Measurements from ENCODE around the gene GBF1.
"Not testable (repeated sequence)": the region's sequence is repeated elsewhere in the genome, so short reads cannot be mapped to it uniquely, and the experiment has no call there.

Gene GBF1

GRCh38 chr10:102233997-102234396 lies 11.3 kb upstream of the GBF1 start:
- no peak for DNase-seq (ENCODE audit: low read depth in 2 of 2)

- no peak for DNase-seq (ENCODE audit: low read depth in 2 of 2)
Observed at GRCh38 chr10:102234888-102235597, 10.3 kb upstream of the GBF1 start.

- no peak for DNase-seq (ENCODE audit: low read depth in 2 of 2)
Observed at GRCh38 chr10:102235598-102235920, 9.8 kb upstream of the GBF1 start.

- no peak for DNase-seq (ENCODE audit: low read depth in 2 of 2)
Observed at GRCh38 chr10:102236006-102236405, 9.3 kb upstream of the GBF1 start.

- no peak for DNase-seq (ENCODE audit: low read depth in 2 of 2)
Observed at GRCh38 chr10:102237711-102238252, 7.5 kb upstream of the GBF1 start.

- no peak for DNase-seq (ENCODE audit: low read depth in 2 of 2)
Observed at GRCh38 chr10:102240467-102241031, 4.8 kb upstream of the GBF1 start.

GRCh38 chr10:102241032-102241443 lies 4.3 kb upstream of the GBF1 start:
- no peak for DNase-seq (ENCODE audit: low read depth in 2 of 2)

- peak; percentile 83 to 89 for DNase-seq (ENCODE audit: low read depth in 2 of 2)
Observed at GRCh38 chr10:102241444-102242117, 3.8 kb upstream of the GBF1 start, which contains the start of gene PITX3. PITX3 (minus strand) TSS chr10:102241512; CDS start chr10:102232080, 9,432 bp downstream.

- DNase-seq (ENCODE audit: low read depth in 2 of 2): no peak
Observed at GRCh38 chr10:102242118-102242485, 3.2 kb upstream of the GBF1 start.

GRCh38 chr10:102243309-102243708 lies 2.0 kb upstream of the GBF1 start:
- no peak for DNase-seq (ENCODE audit: low read depth in 2 of 2)

GRCh38 chr10:102245932-102246251 lies 560 bp downstream of the GBF1 start:
- no peak for DNase-seq (ENCODE audit: low read depth in 2 of 2)

- no peak for DNase-seq (ENCODE audit: low read depth in 2 of 2)
Observed at GRCh38 chr10:102246261-102246660, 929 bp downstream of the GBF1 start.

GRCh38 chr10:102247734-102248133 lies 2.4 kb downstream of the GBF1 start:
- no peak for DNase-seq (ENCODE audit: low read depth in 2 of 2)

GRCh38 chr10:102252508-102252907 lies 7.2 kb downstream of the GBF1 start:
- not testable (repeated sequence) for DNase-seq (ENCODE audit: low read depth in 2 of 2)

GRCh38 chr10:102254426-102254825 lies 9.1 kb downstream of the GBF1 start:
- no peak for DNase-seq (ENCODE audit: low read depth in 2 of 2)

GRCh38 chr10:102255404-102255803 lies 10.1 kb downstream of the GBF1 start:
- DNase-seq (ENCODE audit: low read depth in 2 of 2): no peak

GRCh38 chr10:102261196-102261595 lies 15.9 kb downstream of the GBF1 start:
- no peak for DNase-seq (ENCODE audit: low read depth in 2 of 2)

GRCh38 chr10:102261842-102262241 lies 16.5 kb downstream of the GBF1 start:
- DNase-seq (ENCODE audit: low read depth in 2 of 2): no peak

GRCh38 chr10:102262744-102263370 lies 17.5 kb downstream of the GBF1 start:
- DNase-seq (ENCODE audit: low read depth in 2 of 2): no peak

GRCh38 chr10:102264371-102264770 lies 19.0 kb downstream of the GBF1 start:
- DNase-seq (ENCODE audit: low read depth in 2 of 2): no peak

- no peak for DNase-seq (ENCODE audit: low read depth in 2 of 2)
Observed at GRCh38 chr10:102266670-102267069, 21.3 kb downstream of the GBF1 start.

- no peak for DNase-seq (ENCODE audit: low read depth in 2 of 2)
Observed at GRCh38 chr10:102267748-102268147, 22.4 kb downstream of the GBF1 start.

Data from activated CD4-positive, alpha-beta T cell treated with anti-CD3 and anti-CD28 coated beads for 24 hours (primary cell).